ENCODE measurements around the gene MYRFL. TPM values are rescaled to one million over a fixed set of nuclear protein-coding genes. Genes with fewer than 3 reads are reported as not detected.

MYRFL gene
- total RNA-seq, 1 experiment from 2014 or later = not detected

GRCh38 chr12:69998922-69999321 is 173.9 kb downstream of the MYRFL start:
- H3K27ac Mint-ChIP-seq (ENCODE audit: low read depth, unreplicated experiment) = no peak overlapping the region
- intact Hi-C loops (cut with micrococcal nuclease) = no loop called here
- H3K27me3 Mint-ChIP-seq (ENCODE audit: insufficient read depth, unreplicated experiment) = no peaks in the 10 kb centered on the region
- H3K4me3 Mint-ChIP-seq (ENCODE audit: unreplicated experiment) = no peak overlapping the region
- no peaks in the 10 kb centered on the region for H3K9me3 Mint-ChIP-seq (ENCODE audit: unreplicated experiment)
- no peaks in the 10 kb centered on the region for H3K36me3 Mint-ChIP-seq (ENCODE audit: insufficient read depth, unreplicated experiment)
- ChIA-PET POLR2A (no interaction called here), CTCF (interaction anchor here (0.7 to 1.0 kb wide), 2 partner anchors 98 to 115 kb away, joined by 3 read pairs; no protein-coding TSS in a partner anchor)
- TF ChIP-seq, protein P1, sequence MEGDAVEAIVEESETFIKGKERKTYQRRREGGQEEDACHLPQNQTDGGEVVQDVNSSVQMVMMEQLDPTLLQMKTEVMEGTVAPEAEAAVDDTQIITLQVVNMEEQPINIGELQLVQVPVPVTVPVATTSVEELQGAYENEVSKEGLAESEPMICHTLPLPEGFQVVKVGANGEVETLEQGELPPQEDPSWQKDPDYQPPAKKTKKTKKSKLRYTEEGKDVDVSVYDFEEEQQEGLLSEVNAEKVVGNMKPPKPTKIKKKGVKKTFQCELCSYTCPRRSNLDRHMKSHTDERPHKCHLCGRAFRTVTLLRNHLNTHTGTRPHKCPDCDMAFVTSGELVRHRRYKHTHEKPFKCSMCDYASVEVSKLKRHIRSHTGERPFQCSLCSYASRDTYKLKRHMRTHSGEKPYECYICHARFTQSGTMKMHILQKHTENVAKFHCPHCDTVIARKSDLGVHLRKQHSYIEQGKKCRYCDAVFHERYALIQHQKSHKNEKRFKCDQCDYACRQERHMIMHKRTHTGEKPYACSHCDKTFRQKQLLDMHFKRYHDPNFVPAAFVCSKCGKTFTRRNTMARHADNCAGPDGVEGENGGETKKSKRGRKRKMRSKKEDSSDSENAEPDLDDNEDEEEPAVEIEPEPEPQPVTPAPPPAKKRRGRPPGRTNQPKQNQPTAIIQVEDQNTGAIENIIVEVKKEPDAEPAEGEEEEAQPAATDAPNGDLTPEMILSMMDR (IDR thresholded peaks at IDR 0.05; ENCODE audit: unreplicated experiment) = no peak
- no peak for DNase-seq (ENCODE audit: unreplicated experiment)
- BruUV-seq (replicated peaks) = no TSS peak
- H3K4me1 Mint-ChIP-seq (ENCODE audit: insufficient read depth, unreplicated experiment) = no peaks in the 10 kb centered on the region

DNA sequence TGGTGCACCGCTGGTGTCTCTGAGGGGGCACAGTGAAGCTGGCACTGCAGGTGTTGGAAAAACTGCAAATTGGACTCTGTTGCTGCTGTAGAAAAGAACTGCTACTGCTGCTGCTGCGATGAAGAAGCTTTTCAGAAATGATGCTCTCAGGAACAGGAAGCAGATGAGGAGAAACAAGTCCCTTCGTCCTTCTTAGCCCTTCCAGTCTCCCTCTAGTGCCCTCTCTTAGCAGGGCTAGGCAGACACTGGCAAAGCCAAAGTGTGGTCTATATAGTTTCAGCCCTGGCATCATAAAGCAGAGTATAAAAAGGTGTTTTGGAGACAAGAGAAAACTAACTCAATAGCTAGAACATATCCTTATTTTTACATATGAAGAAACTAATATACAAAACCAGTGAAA is 174.5 kb downstream of the MYRFL start:
- no TSS peak for BruUV-seq (replicated peaks)
- Mint-ChIP-seq H3K4me1 (ENCODE audit: insufficient read depth, unreplicated experiment) (no peaks in the 10 kb centered on the region), H3K36me3 (ENCODE audit: insufficient read depth, unreplicated experiment) (no peaks in the 10 kb centered on the region), H3K27me3 (ENCODE audit: insufficient read depth, unreplicated experiment) (no peaks in the 10 kb centered on the region), H3K27ac (ENCODE audit: low read depth, unreplicated experiment) (no peak overlapping the region), H3K9me3 (ENCODE audit: unreplicated experiment) (no peaks in the 10 kb centered on the region), H3K4me3 (ENCODE audit: unreplicated experiment) (no peak overlapping the region)
- TF ChIP-seq, protein P1 (IDR thresholded peaks at IDR 0.05; ENCODE audit: unreplicated experiment) = no peak
- ChIA-PET CTCF (interaction anchor here (0.7 to 1.0 kb wide), 2 partner anchors 98 to 114 kb away, joined by 3 read pairs; no protein-coding TSS in a partner anchor), POLR2A (interaction anchor here (1.2 kb wide), 1 partner anchor 11 kb away, joined by 4 read pairs; no protein-coding TSS in a partner anchor)
- intact Hi-C loops (cut with micrococcal nuclease) = no loop called here
- no peak for DNase-seq (ENCODE audit: unreplicated experiment)

DNA sequence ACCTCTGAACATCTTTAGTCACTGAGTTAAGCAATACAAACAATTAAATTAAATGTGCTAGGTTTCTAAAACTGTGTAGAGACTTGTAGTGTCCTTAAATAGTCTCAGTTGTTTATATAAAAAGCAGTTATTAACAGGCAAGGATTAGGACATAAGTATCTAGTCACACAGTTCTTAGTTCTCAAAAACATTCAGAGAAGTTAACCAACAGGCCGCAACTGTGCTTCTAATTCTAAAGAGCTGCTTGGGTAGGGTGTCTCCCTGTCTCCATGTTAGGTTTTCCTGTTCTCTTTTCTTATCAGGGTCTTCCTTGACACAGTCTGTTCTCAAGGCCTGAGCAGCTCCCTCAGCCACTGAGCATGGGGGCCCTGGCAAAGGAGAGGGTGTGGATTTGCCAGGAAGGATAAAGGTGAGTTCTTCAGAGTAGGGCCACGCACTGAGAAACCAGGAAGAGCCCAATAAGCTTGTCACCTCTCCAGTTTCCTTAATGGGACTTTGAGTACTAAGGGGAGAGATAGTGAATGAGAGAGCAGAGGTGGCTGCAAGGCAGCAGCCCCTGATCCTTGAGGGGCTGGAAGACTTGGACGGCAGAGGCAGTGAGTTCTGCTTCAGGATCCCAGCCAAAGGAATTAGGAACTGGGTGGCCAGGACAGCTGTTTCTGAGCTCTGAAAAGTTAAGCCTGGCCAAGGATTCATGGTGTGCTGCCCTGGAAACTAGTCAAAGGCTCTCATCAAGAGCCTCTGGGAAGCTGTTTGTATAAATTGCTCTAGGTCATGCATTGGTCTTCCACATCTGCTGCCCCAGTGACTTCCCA is 177.3 kb downstream of the MYRFL start:
- TF ChIP-seq, protein P1 (IDR thresholded peaks at IDR 0.05; ENCODE audit: unreplicated experiment) = no peak
- Mint-ChIP-seq H3K9me3 (ENCODE audit: unreplicated experiment) (no peaks in the 10 kb centered on the region), H3K4me1 (ENCODE audit: insufficient read depth, unreplicated experiment) (peaks cover 2% of the 10 kb centered on the region), H3K4me3 (ENCODE audit: unreplicated experiment) (no peak overlapping the region), H3K27me3 (ENCODE audit: insufficient read depth, unreplicated experiment) (no peaks in the 10 kb centered on the region), H3K36me3 (ENCODE audit: insufficient read depth, unreplicated experiment) (no peaks in the 10 kb centered on the region), H3K27ac (ENCODE audit: low read depth, unreplicated experiment) (no peak overlapping the region)
- DNase-seq (ENCODE audit: unreplicated experiment) = no peak
- intact Hi-C loops (cut with micrococcal nuclease) = no loop called here
- BruUV-seq (replicated peaks) = no TSS peak
- POLR2A ChIA-PET = interaction anchor here (0.5 to 0.7 kb wide), 2 partner anchors 98 to 768 kb away, joined by 3 to 4 read pairs; no protein-coding TSS in a partner anchor
- CTCF ChIA-PET = no interaction called here

- Mint-ChIP-seq H3K27ac (ENCODE audit: low read depth, unreplicated experiment) (no peak overlapping the region), H3K27me3 (ENCODE audit: insufficient read depth, unreplicated experiment) (no peaks in the 10 kb centered on the region), H3K9me3 (ENCODE audit: unreplicated experiment) (no peaks in the 10 kb centered on the region), H3K4me1 (ENCODE audit: insufficient read depth, unreplicated experiment) (peaks cover 8% of the 10 kb centered on the region), H3K4me3 (ENCODE audit: unreplicated experiment) (no peak overlapping the region), H3K36me3 (ENCODE audit: insufficient read depth, unreplicated experiment) (no peaks in the 10 kb centered on the region)
- TF ChIP-seq, protein P1 (IDR thresholded peaks at IDR 0.05; ENCODE audit: unreplicated experiment) = no peak
- DNase-seq (ENCODE audit: unreplicated experiment) = no peak
- ChIA-PET POLR2A (interaction anchor here (0.7 kb wide), 1 partner anchor 99 kb away, joined by 3 read pairs; no protein-coding TSS in a partner anchor), CTCF (no interaction called here)
- intact Hi-C loops (cut with micrococcal nuclease) = no loop called here
- BruUV-seq (replicated peaks) = no TSS peak
Measured at GRCh38 chr12:70002912-70003255, 177.9 kb downstream of the MYRFL start.
